Retinal pigment epithelial cell (primary cell): Measurements from ENCODE around the gene GRID2IP.

Experiments used
- DNase-seq: peaks from one replicate; pipeline ENCODE4 v3.0.0-alpha.2; 2010; ENCODE audit warnings: low read depth
- H3K4me3 ChIP-seq: 2 replicates; pipeline ENCODE4 v1.5.1; 2011; ENCODE audit warnings: mild to moderate bottlenecking, low read length, control low read depth, moderate library complexity
- CTCF ChIP-seq: conservative IDR thresholded peaks from 2 replicates; pipeline ENCODE4 v1.5.1; 2011; ENCODE audit warnings: low read depth, low read length, control low read depth, inconsistent platforms

Gene GRID2IP

GRCh38 chr7:6495597-6496262 lies 55.5 kb downstream of the GRID2IP start:
- H3K4me3 ChIP-seq, result no peak overlapping the region
- DNase-seq, result no peak
- TF ChIP-seq CTCF, result no peak

- no peak for TF ChIP-seq CTCF
- no peak for DNase-seq
- no peak overlapping the region for H3K4me3 ChIP-seq
These were observed 56.9 kb downstream of the GRID2IP start for GRCh38 chr7:6494365-6494764.

- no peak for DNase-seq
- H3K4me3 ChIP-seq, result no peak overlapping the region
- no peak for TF ChIP-seq CTCF
These were observed 60.1 kb downstream of the GRID2IP start for GRCh38 chr7:6491194-6491593.

GRCh38 chr7:6489612-6490011 lies 61.6 kb downstream of the GRID2IP start:
- no peak for TF ChIP-seq CTCF
- DNase-seq, result no peak
- no peak overlapping the region for H3K4me3 ChIP-seq

GRCh38 chr7:6487184-6487545 lies 64.1 kb downstream of the GRID2IP start:
- H3K4me3 ChIP-seq, result no peak overlapping the region
- no peak for DNase-seq
- no peak for TF ChIP-seq CTCF

- no peak for DNase-seq
- no peak overlapping the region for H3K4me3 ChIP-seq
- TF ChIP-seq CTCF, result no peak
These were observed 64.7 kb downstream of the GRID2IP start for GRCh38 chr7:6486438-6487183.

GRCh38 chr7:6482743-6483119 lies 68.5 kb downstream of the GRID2IP start:
- TF ChIP-seq CTCF, result no peak
- H3K4me3 ChIP-seq, result peak overlapping the region; percentile 87
- no peak for DNase-seq
